Spleen (tissue), 11 donors: ENCODE data around the gene DNAH17. TPM values are rescaled to one million over a fixed set of nuclear protein-coding genes. Genes with fewer than 3 reads are reported as not detected.

Experiments used
- DNase-seq: peaks from one replicate; pipeline ENCODE4 v3.0.0-alpha.2; 2020
- H3K27ac ChIP-seq, 8 donors: fragments of 200-600 bp; sonication (generic) in 7 of 8; 1 replicate in 4 of 8; 2 replicates in 4 of 8; pipeline versions ENCODE4 v1.5.0 to v1.8.0; 2016 to 2021; ENCODE audit warnings: inconsistent platforms in 4 of 8, mild to moderate bottlenecking in 4 of 8, moderate library complexity in 1 of 8
- H3K27me3 ChIP-seq, 7 donors: fragments of 200-600 bp; sonication (generic) in 6 of 7; replicated peaks in 1 of 7; 1 replicate in 4 of 7; 2 replicates in 3 of 7; pipeline versions ENCODE4 v1.5.0 to v1.8.0; 2016 to 2021; ENCODE audit warnings: inconsistent platforms in 3 of 7, mild to moderate bottlenecking in 1 of 7
- H3K36me3 ChIP-seq, 6 donors: fragments of 200-600 bp; sonication (generic) in 5 of 6; 1 replicate in 4 of 6; 2 replicates in 2 of 6; pipeline versions ENCODE4 v1.5.0 to v1.8.0; 2016 to 2021; ENCODE audit warnings: inconsistent platforms in 2 of 6
- H3K4me1 ChIP-seq, 6 donors: fragments of 200-600 bp; sonication (generic) in 5 of 6; 1 replicate in 3 of 6; 2 replicates in 3 of 6; pipeline versions ENCODE4 v1.5.0 to v1.8.0; 2016 to 2021; ENCODE audit warnings: inconsistent platforms in 3 of 6
- H3K4me3 ChIP-seq, 8 donors: fragments of 200-600 bp; sonication (generic) in 7 of 8; 1 replicate in 4 of 8; 2 replicates in 4 of 8; pipeline versions ENCODE4 v1.5.0 to v1.8.0; 2016 to 2021; ENCODE audit warnings: inconsistent platforms in 4 of 8, mild to moderate bottlenecking in 4 of 8, moderate library complexity in 2 of 8
- H3K9me3 ChIP-seq, 8 donors: fragments of 200-600 bp; sonication (generic) in 7 of 8; 1 replicate in 4 of 8; 2 replicates in 4 of 8; pipeline versions ENCODE4 v1.5.0 to v1.8.0; 2016 to 2021; ENCODE audit warnings: inconsistent platforms in 4 of 8
- POLR2A ChIP-seq, 3 donors: fragments of 450-650 bp; IDR thresholded peaks; one replicate each; pipeline ENCODE4 v1.5.1; 2017; ENCODE audit warnings: antibody characterized with exemption in 3 of 3, mild to moderate bottlenecking in 1 of 3
- POLR2AphosphoS5 ChIP-seq, 3 donors: sonication (generic); formaldehyde crosslinking; IDR thresholded peaks; one replicate each; pipeline ENCODE4 v1.5.1; 2017; ENCODE audit warnings: antibody characterized with exemption in 3 of 3
- WGBS, 5 donors: extraction: QIAGEN DNeasy Blood & Tissue Kit in 3 of 5; methylation state at CpG; one replicate each; pipeline versions ENCODE4 v1.1.5 to v1.1.7; 2013 to 2018; 5-methylcytosine and 5-hydroxymethylcytosine counted together
- intact Hi-C: fragments of 100-400 bp; cut with DNase I; formaldehyde crosslinking; loops from one replicate; pipeline ENCODE4 v1.15.0; 2023; ENCODE audit warnings: low total_unique reads
- polyA plus RNA-seq, 3 donors: library from polyadenylated mRNA; stranded (reverse); fragments of 200-250 nt; gene quantifications; one replicate each; pipeline ENCODE4 v1.2.1, GENCODE V29; 2013
- total RNA-seq, 7 donors: library from RNA; depleted of rRNA in 3 of 7; stranded (reverse); fragments of >200 nt in 3 of 7; fragmentation: NEBNext Ultra II Directional in 4 of 7; extraction: Animal tissue kit (Norgen Biotek cat#: 25700) in 4 of 7; gene quantifications; one replicate each; pipeline versions ENCODE4 v1.1.0 to v1.2.1, GENCODE V29; 2016 to 2021
- TF ChIP-seq, protein P1 (sequence below), 11 experiments: fragments of 200-600 bp in 7 of 11; fragments of 450-650 bp in 4 of 11; sonication (generic) in 4 of 11; IDR thresholded peaks in 8 of 11; conservative IDR thresholded peaks in 3 of 11; 1 replicate in 7 of 11; 2 replicates in 4 of 11; pipeline versions ENCODE4 v1.4.0 to v1.8.0; 2016 to 2021; ENCODE audit warnings: antibody characterized with exemption in 11 of 11, inconsistent platforms in 4 of 11, mild to moderate bottlenecking in 1 of 11
- donor health status: healthy with polysubstance abuse.
- donor health status: DM: no; HTN: no; CAD: no; lungs with moderate emphysema.
- donor health status: DM: no; HTN: no; CAD: no.
- donor health status: Bipolar disorder and iron deficiency.
- donor health status: healthy.
- donor health status: DM: no; HTN: no; CAD: no.
- donor health status: DM: yes; HTN: yes; CAD: no.

Gene DNAH17
- total and polyA plus RNA-seq, 10 donors: 0.06 to 1.0 (median 0.72) TPM; not detected in 1

GRCh38 chr17:78571329-78571728 lies 5.9 kb downstream of the DNAH17 start:
- Histone ChIP-seq H3K4me3 (no peak overlapping the region), H3K9me3 (no peaks in the 10 kb centered on the region), H3K4me1 (peaks cover 0 to 8% (median 0%) of the 10 kb centered on the region in 6 donors), H3K27ac (no peak overlapping the region), H3K36me3 (no peaks in the 10 kb centered on the region), H3K27me3 (peaks cover 0 to 5% (median 0%) of the 10 kb centered on the region in 7 donors)
- 85 to 98% (median 95%) methylated on average over 7 to 13 of the region's 13 CpGs for WGBS, 5 donors
- intact Hi-C loops: no loop called here
- peak; percentile 55 for DNase-seq
- TF ChIP-seq POLR2A (IDR thresholded peaks at IDR 0.05): no peak
- TF ChIP-seq POLR2AphosphoS5 (IDR thresholded peaks at IDR 0.05): no peak
- TF ChIP-seq, protein P1, sequence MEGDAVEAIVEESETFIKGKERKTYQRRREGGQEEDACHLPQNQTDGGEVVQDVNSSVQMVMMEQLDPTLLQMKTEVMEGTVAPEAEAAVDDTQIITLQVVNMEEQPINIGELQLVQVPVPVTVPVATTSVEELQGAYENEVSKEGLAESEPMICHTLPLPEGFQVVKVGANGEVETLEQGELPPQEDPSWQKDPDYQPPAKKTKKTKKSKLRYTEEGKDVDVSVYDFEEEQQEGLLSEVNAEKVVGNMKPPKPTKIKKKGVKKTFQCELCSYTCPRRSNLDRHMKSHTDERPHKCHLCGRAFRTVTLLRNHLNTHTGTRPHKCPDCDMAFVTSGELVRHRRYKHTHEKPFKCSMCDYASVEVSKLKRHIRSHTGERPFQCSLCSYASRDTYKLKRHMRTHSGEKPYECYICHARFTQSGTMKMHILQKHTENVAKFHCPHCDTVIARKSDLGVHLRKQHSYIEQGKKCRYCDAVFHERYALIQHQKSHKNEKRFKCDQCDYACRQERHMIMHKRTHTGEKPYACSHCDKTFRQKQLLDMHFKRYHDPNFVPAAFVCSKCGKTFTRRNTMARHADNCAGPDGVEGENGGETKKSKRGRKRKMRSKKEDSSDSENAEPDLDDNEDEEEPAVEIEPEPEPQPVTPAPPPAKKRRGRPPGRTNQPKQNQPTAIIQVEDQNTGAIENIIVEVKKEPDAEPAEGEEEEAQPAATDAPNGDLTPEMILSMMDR (IDR thresholded peaks at IDR 0.05 in 8 of 11, conservative IDR thresholded peaks at IDR 0.05 in 3 of 11): no peak

DNA sequence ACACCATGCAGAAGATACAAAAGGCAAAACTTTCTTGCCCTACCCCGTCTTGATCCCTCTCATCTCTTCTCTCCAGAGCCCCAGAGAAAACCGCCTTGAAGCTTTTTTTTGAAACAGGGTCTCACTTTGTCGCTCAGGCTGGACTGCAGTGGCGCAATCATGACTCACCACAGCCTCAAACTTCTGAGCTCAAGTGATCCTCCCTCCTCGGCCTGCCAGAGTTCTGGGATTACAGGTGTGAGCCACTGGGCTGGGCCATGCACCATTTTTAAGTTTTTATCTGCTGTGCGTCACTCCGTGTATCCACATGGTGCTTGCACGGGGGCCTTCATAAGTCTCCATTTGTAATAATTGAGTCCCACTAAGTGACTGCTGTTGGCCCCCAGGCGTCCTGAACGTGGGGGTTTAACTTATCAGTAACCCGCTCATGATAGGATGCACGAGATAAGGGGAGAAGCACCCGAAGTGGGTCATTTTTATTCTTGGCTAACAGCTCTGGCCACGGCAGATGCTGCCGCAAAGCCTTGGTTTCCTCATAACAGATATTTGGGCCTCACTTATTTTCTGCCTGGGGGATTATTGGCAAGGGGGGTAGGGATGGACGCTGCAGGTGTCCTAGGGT lies 8.6 kb downstream of the DNAH17 start:
- peak; percentile 64 for DNase-seq
- H3K9me3 ChIP-seq: no peaks in the 10 kb centered on the region
- TF ChIP-seq, protein P1 (IDR thresholded peaks at IDR 0.05 in 8 of 11, conservative IDR thresholded peaks at IDR 0.05 in 3 of 11): no peak
- TF ChIP-seq POLR2A (IDR thresholded peaks at IDR 0.05) (no peak), POLR2AphosphoS5 (IDR thresholded peaks at IDR 0.05) (no peak)

DNA sequence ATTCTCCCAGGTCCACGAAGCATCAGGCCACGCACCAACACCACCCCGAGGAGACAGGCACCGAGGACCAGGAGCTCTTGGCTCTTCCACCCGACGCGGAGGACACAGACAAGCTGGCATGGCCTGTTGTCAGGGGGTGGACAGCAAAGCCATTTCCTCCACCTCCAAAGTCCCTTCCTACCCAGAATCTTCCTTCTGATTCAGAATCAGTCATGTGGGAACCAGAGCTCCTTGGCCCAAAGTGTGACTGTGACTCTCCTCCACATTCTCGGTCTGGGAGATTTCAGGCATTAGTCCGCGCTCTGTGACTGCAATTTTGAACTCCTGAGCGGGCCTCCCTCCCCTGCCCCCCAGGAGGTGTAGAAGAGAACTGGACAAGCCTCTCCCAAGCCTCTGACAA lies 9.2 kb downstream of the DNAH17 start:
- intact Hi-C loops: no loop called here
- TF ChIP-seq, protein P1 (IDR thresholded peaks at IDR 0.05 in 8 of 11, conservative IDR thresholded peaks at IDR 0.05 in 3 of 11): no peak
- TF ChIP-seq POLR2AphosphoS5 (IDR thresholded peaks at IDR 0.05): no peak
- no peak for TF ChIP-seq POLR2A (IDR thresholded peaks at IDR 0.05)
- H3K4me1 ChIP-seq: peaks cover 0 to 8% (median under 1%) of the 10 kb centered on the region in 6 donors
- no peaks in the 10 kb centered on the region for H3K36me3 ChIP-seq
- no peak for DNase-seq
- 89 to 92% (median 90%) methylated on average over 11 of the region's 11 CpGs for WGBS, 5 donors
- no peak overlapping the region for H3K4me3 ChIP-seq
- H3K9me3 ChIP-seq: no peaks in the 10 kb centered on the region
- H3K27ac ChIP-seq: no peak overlapping the region
- H3K27me3 ChIP-seq: peaks cover 0 to 5% (median 0%) of the 10 kb centered on the region in 7 donors

More for the DNA sequence above, 8.6 kb downstream of the DNAH17 start:
- Histone ChIP-seq H3K27me3 (peaks cover 0 to 5% (median 0%) of the 10 kb centered on the region in 7 donors), H3K27ac (no peak overlapping the region), H3K4me3 (no peak overlapping the region), H3K4me1 (peaks cover 0 to 8% (median 0%) of the 10 kb centered on the region in 6 donors), H3K36me3 (no peaks in the 10 kb centered on the region)
- WGBS, 5 donors: 70 to 87% (median 76%) methylated on average over 16 of the region's 16 CpGs
- intact Hi-C loops: no loop called here

GRCh38 chr17:78566947-78567346 lies 10.2 kb downstream of the DNAH17 start:
- 82 to 93% (median 91%) methylated on average over 10 of the region's 10 CpGs for WGBS, 5 donors
- Histone ChIP-seq H3K4me1 (peaks cover 0 to 11% (median 4%) of the 10 kb centered on the region in 6 donors), H3K27ac (no peak overlapping the region), H3K36me3 (no peaks in the 10 kb centered on the region), H3K9me3 (no peaks in the 10 kb centered on the region), H3K27me3 (peaks cover 0 to 10% (median 0%) of the 10 kb centered on the region in 7 donors), H3K4me3 (no peak overlapping the region)
- TF ChIP-seq POLR2A (IDR thresholded peaks at IDR 0.05) (no peak), POLR2AphosphoS5 (IDR thresholded peaks at IDR 0.05) (no peak)
- intact Hi-C loops: no loop called here
- no peak for DNase-seq
